ENCODE data around the gene KRT81. TPM values are rescaled to one million over a fixed set of nuclear protein-coding genes. Genes with fewer than 3 reads are reported as not detected.

Gene KRT81
- total RNA-seq, 3 donors from 2014 or later, result not detected

GRCh38 chr12:52334185-52334584, 42.9 kb upstream of the KRT81 start:
- Histone ChIP-seq H3K4me3 (no peak overlapping the region), H3K36me3 (ENCODE audit: low read depth) (no peaks in the 10 kb centered on the region), H3K4me1 (ENCODE audit: low read depth) (peaks cover 9% of the 10 kb centered on the region), H3K9me3 (no peaks in the 10 kb centered on the region)
- intact Hi-C loops (cut with DNase I, micrococcal nuclease), result no loop called here
- ATAC-seq (no peak), DNase-seq (no peak)
- no peak for TF ChIP-seq CTCF (IDR thresholded peaks at IDR 0.05)

- no peak for TF ChIP-seq CTCF (IDR thresholded peaks at IDR 0.05)
- H3K4me1 ChIP-seq (ENCODE audit: low read depth), result peaks cover 9% of the 10 kb centered on the region
- ATAC-seq, result no peak
- DNase-seq, result no peak
- no peaks in the 10 kb centered on the region for H3K36me3 ChIP-seq (ENCODE audit: low read depth)
- no peak overlapping the region for H3K4me3 ChIP-seq
- intact Hi-C loops (cut with DNase I, micrococcal nuclease), result no loop called here
- no peaks in the 10 kb centered on the region for H3K9me3 ChIP-seq
These were observed 42.0 kb upstream of the KRT81 start for GRCh38 chr12:52333321-52333720.

- ATAC-seq, result no peak
- intact Hi-C loops (cut with DNase I, micrococcal nuclease), result no loop called here
- no peaks in the 10 kb centered on the region for H3K36me3 ChIP-seq (ENCODE audit: low read depth)
These were observed 41.0 kb upstream of the KRT81 start for GRCh38 chr12:52332381-52332780.

GRCh38 chr12:52331833-52332232, 40.5 kb upstream of the KRT81 start:
- intact Hi-C loops (cut with DNase I, micrococcal nuclease), result no loop called here
- Histone ChIP-seq H3K9me3 (no peaks in the 10 kb centered on the region), H3K4me3 (no peak overlapping the region), H3K4me1 (ENCODE audit: low read depth) (peaks cover 9% of the 10 kb centered on the region), H3K36me3 (ENCODE audit: low read depth) (no peaks in the 10 kb centered on the region)
- no peak for TF ChIP-seq CTCF (IDR thresholded peaks at IDR 0.05)
- no peak for ATAC-seq
- no peak for DNase-seq

More at GRCh38 chr12:52332381-52332780, 41.0 kb upstream of the KRT81 start:
- no peaks in the 10 kb centered on the region for H3K9me3 ChIP-seq
- DNase-seq, result no peak
- no peak for TF ChIP-seq CTCF (IDR thresholded peaks at IDR 0.05)
- no peak overlapping the region for H3K4me3 ChIP-seq
- peaks cover 9% of the 10 kb centered on the region for H3K4me1 ChIP-seq (ENCODE audit: low read depth)

GRCh38 chr12:52331039-52331438, 39.7 kb upstream of the KRT81 start:
- intact Hi-C loops (cut with DNase I, micrococcal nuclease), result no loop called here
- H3K4me1 ChIP-seq (ENCODE audit: low read depth), result peaks cover 9% of the 10 kb centered on the region
- ATAC-seq, result no peak
- no peak for DNase-seq
- no peak overlapping the region for H3K4me3 ChIP-seq
- H3K9me3 ChIP-seq, result no peaks in the 10 kb centered on the region
- TF ChIP-seq CTCF (IDR thresholded peaks at IDR 0.05), result no peak
- H3K36me3 ChIP-seq (ENCODE audit: low read depth), result no peaks in the 10 kb centered on the region

Measured in mucosa of descending colon (tissue), 3 donors.